ENCODE results near the gene INAVA. TPM values are rescaled to one million over a fixed set of nuclear protein-coding genes. Genes with fewer than 3 reads are reported as not detected.
A peak's percentile ranks its signal among the peaks of the same experiment; 100 is the strongest.

Gene INAVA
- total and polyA plus RNA-seq, 2 of the 13 experiments (the other 11 are each of a cell fraction or from before 2014, with no cell fraction given), result 6.0 to 13.5 TPM

DNA sequence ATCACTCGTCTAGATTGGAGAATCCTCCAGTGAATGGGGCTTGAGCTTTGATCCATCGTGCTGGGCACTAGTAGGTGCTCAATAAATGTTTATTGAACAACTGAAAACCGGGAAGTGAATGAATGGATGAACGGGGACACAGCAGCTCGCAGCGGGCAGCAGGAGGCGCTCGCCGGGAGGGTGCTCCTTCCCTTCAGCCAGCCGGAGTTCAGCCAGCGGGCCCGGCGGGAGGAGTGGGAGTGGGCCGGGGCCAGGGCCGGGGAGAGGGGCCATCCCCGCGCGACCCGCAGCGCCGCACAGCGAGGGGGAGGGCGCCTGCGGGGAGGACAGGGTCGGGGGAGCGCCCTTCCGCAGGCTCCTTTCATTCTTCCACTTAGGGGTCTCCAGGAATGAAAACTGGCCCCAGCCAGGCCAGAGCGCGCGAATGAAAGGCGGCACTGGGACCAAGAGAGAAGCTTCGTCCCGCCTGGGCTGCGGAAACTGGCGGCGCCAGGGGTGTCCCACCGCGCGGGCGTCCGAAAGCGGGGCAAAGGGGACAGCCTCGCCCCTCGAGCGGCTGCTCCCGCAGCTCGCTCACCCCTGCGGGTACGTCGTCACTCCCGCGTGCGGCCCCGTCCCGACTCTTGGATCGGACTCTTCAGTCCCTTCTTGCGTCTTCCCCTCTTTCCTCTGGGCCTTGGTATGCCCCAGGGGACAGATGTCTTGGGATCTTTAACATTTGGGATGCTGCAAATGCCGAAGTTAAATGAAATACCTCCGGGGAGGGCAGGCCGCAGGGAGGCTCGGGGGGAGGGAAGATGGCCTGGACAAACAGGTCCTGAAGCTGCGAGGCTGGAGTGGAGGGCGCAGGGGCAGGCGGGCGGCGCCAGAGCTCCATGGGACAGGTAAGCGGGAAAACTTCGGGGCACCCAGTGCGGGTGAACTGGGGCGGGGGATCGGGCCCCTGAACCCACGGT, 3.6 kb upstream of the INAVA start (continued):
- no peak for TF ChIP-seq ZFP36 (IDR thresholded peaks at IDR 0.05; ENCODE audit: borderline replicate concordance, low read depth, low read length, partially characterized antibody)
- no peak for TF ChIP-seq SMAD9 (CRISPR knock-in tag; IDR thresholded peaks at IDR 0.05)
- no peak for TF ChIP-seq ZNF230 (CRISPR knock-in tag; IDR thresholded peaks at IDR 0.05)
- peak; percentile 49 for TF ChIP-seq ASH2L (IDR thresholded peaks at IDR 0.05; ENCODE audit: insufficient read length, low read depth, low read length)
- TF ChIP-seq RFX5 (IDR thresholded peaks at IDR 0.05; ENCODE audit: low read depth, low read length), result no peak
- 0 out of 2 replicates have a peak, but pooled peaks have one; percentile 19 for TF ChIP-seq FIP1L1 (IDR thresholded peaks at IDR 0.05; ENCODE audit: borderline replicate concordance, insufficient read depth, low read depth, low read length)
- TF ChIP-seq ZNF432 (CRISPR knock-in tag; IDR thresholded peaks at IDR 0.05; ENCODE audit: borderline replicate concordance), result no peak
- TF ChIP-seq YY1 (IDR thresholded peaks at IDR 0.05; ENCODE audit: insufficient read depth, insufficient replicate concordance, low read depth, low read length), result peak; percentile 28
- TF ChIP-seq RXRA (CRISPR knock-in tag; IDR thresholded peaks at IDR 0.05), result peak; percentile 33; the same call in 1 of the 2 replicates
- TF ChIP-seq ZNF879 (CRISPR knock-in tag; IDR thresholded peaks at IDR 0.05), result no peak
- no peak for TF ChIP-seq ZNF276 (CRISPR knock-in tag; IDR thresholded peaks at IDR 0.05; ENCODE audit: low read depth)
- peak; percentile 22; the same call in 1 of the 2 replicates for TF ChIP-seq ERF (CRISPR knock-in tag; IDR thresholded peaks at IDR 0.05)
- no peak for TF ChIP-seq ATM (IDR thresholded peaks at IDR 0.05; ENCODE audit: borderline replicate concordance)
- no peak for TF ChIP-seq ZNF780A (CRISPR knock-in tag; IDR thresholded peaks at IDR 0.05)
- TF ChIP-seq NFE2L1 (CRISPR knock-in tag; IDR thresholded peaks at IDR 0.05; ENCODE audit: borderline replicate concordance), result 0 out of 2 replicates have a peak, but pooled peaks have one; percentile 82
- TF ChIP-seq ZBTB49 (CRISPR knock-in tag; IDR thresholded peaks at IDR 0.05; ENCODE audit: borderline replicate concordance), result no peak
- 0 out of 2 replicates have a peak, but pooled peaks have one; percentile 19 for TF ChIP-seq IRX3 (CRISPR knock-in tag; IDR thresholded peaks at IDR 0.05; ENCODE audit: borderline replicate concordance, low read depth)
- no peak for TF ChIP-seq SOX5 (CRISPR knock-in tag; IDR thresholded peaks at IDR 0.05; ENCODE audit: borderline replicate concordance)
- TF ChIP-seq HMG20A (CRISPR knock-in tag; IDR thresholded peaks at IDR 0.05; ENCODE audit: borderline replicate concordance), result no peak
- TF ChIP-seq ZNF792 (CRISPR knock-in tag; IDR thresholded peaks at IDR 0.05), result 0 out of 2 replicates have a peak, but pooled peaks have one; percentile 11
- TF ChIP-seq TSC22D2 (CRISPR knock-in tag; IDR thresholded peaks at IDR 0.05; ENCODE audit: borderline replicate concordance), result 0 out of 2 replicates have a peak, but pooled peaks have one; percentile 16
- peak; percentile 75; the same call in 1 of the 2 replicates for TF ChIP-seq ZNF350 (CRISPR knock-in tag; IDR thresholded peaks at IDR 0.05; ENCODE audit: borderline replicate concordance, low read depth)
- TF ChIP-seq ARNT2 (CRISPR knock-in tag; IDR thresholded peaks at IDR 0.05; ENCODE audit: low read depth), result 0 out of 2 replicates have a peak, but pooled peaks have one; percentile 14
- TF ChIP-seq MIER3 (CRISPR knock-in tag; IDR thresholded peaks at IDR 0.05; ENCODE audit: borderline replicate concordance), result no peak
- TF ChIP-seq DPF2 (CRISPR knock-in tag; IDR thresholded peaks at IDR 0.05; ENCODE audit: borderline replicate concordance, low read depth), result no peak
- TF ChIP-seq ZFP62 (CRISPR knock-in tag; IDR thresholded peaks at IDR 0.05), result no peak
